NCI-H82 treated with DMSO at 0.1 percent for 48 hours (cell line): ENCODE results near the gene SSMEM1.
"Not testable (repeated sequence)": the region's sequence is repeated elsewhere in the genome, so short reads cannot be mapped to it uniquely, and the experiment has no call there.

ENCODE experiments used
- DNase-seq: peaks from one replicate; lab custom pipeline; 2025; ENCODE audit not compliant: unreplicated experiment; lab: John Stamatoyannopoulos, UW

Gene SSMEM1

GRCh38 chr7:130207642-130208041, at the start of gene SSMEM1:
Gene SSMEM1, plus strand, starts transcription at chr7:130207860. Its CDS starts 51 bp downstream, at chr7:130207911.
- no peak for DNase-seq

- DNase-seq, result no peak
Observed at GRCh38 chr7:130160023-130160422, 47.6 kb upstream of the SSMEM1 start.

GRCh38 chr7:130160455-130160854, 47.2 kb upstream of the SSMEM1 start:
- DNase-seq, result no peak

GRCh38 chr7:130162196-130162595, 45.5 kb upstream of the SSMEM1 start:
- DNase-seq, result no peak

- DNase-seq, result no peak
Observed at GRCh38 chr7:130174237-130174959, 33.3 kb upstream of the SSMEM1 start.

GRCh38 chr7:130178251-130178650, 29.4 kb upstream of the SSMEM1 start:
- DNase-seq, result no peak

GRCh38 chr7:130179631-130180030, 28.0 kb upstream of the SSMEM1 start:
- no peak for DNase-seq

GRCh38 chr7:130180571-130181262, 26.9 kb upstream of the SSMEM1 start:
- DNase-seq, result no peak

GRCh38 chr7:130181263-130181605, 26.4 kb upstream of the SSMEM1 start:
- DNase-seq, result no peak

- DNase-seq, result no peak
Observed at GRCh38 chr7:130182990-130183389, 24.7 kb upstream of the SSMEM1 start.

- DNase-seq, result not testable (repeated sequence)
Observed at GRCh38 chr7:130184349-130184748, 23.3 kb upstream of the SSMEM1 start.

GRCh38 chr7:130187360-130187759, 20.3 kb upstream of the SSMEM1 start:
- DNase-seq, result no peak

GRCh38 chr7:130189343-130189742, 18.3 kb upstream of the SSMEM1 start:
- DNase-seq, result no peak

GRCh38 chr7:130191791-130192190, 15.9 kb upstream of the SSMEM1 start:
- DNase-seq, result no peak

GRCh38 chr7:130195396-130195795, 12.3 kb upstream of the SSMEM1 start:
- no peak for DNase-seq

- DNase-seq, result no peak
Observed at GRCh38 chr7:130196476-130196875, 11.2 kb upstream of the SSMEM1 start.

GRCh38 chr7:130197094-130197493, 10.6 kb upstream of the SSMEM1 start:
- DNase-seq, result no peak

GRCh38 chr7:130201796-130202195, 5.9 kb upstream of the SSMEM1 start:
- no peak for DNase-seq

GRCh38 chr7:130205084-130205947, 2.3 kb upstream of the SSMEM1 start, which contains the start of gene TMEM209:
Gene TMEM209, minus strand, starts transcription at chr7:130205406. Its CDS starts 31 bp downstream, at chr7:130205375.
- DNase-seq, result peak; percentile 95

GRCh38 chr7:130207033-130207432, 627 bp upstream of the SSMEM1 start:
- peak; percentile 17 for DNase-seq

GRCh38 chr7:130208516-130208915, 856 bp downstream of the SSMEM1 start:
- DNase-seq, result no peak
